Progenitor cell of endocrine pancreas (in vitro differentiated cells): ENCODE data around the gene GJB1. TPM values are rescaled to one million over a fixed set of nuclear protein-coding genes. Genes with fewer than 3 reads are reported as not detected.

Source experiments
- DNase-seq: peaks from one replicate; pipeline ENCODE4 v3.0.0; 2021; ENCODE audit warnings: low spot score; ENCODE audit not compliant: unreplicated experiment
- H3K27ac Mint-ChIP-seq: 2 replicates; pipeline ENCODE4 v1.8.0; 2021; ENCODE audit warnings: mild to moderate bottlenecking, moderate library complexity, mixed read lengths
- H3K27me3 Mint-ChIP-seq: 2 replicates; pipeline ENCODE4 v1.8.0; 2021; ENCODE audit warnings: mixed read lengths
- H3K36me3 Mint-ChIP-seq: 2 replicates; pipeline ENCODE4 v1.8.0; 2022; ENCODE audit warnings: mixed read lengths; ENCODE audit not compliant: insufficient read depth
- H3K4me1 Mint-ChIP-seq: 2 replicates; pipeline ENCODE4 v1.8.0; 2021; ENCODE audit warnings: low read depth, mixed read lengths
- H3K4me3 Mint-ChIP-seq: 2 replicates; pipeline ENCODE4 v1.8.0; 2021; ENCODE audit warnings: low read depth, mild to moderate bottlenecking, moderate library complexity, mixed read lengths
- H3K9me3 Mint-ChIP-seq: 2 replicates; pipeline ENCODE4 v1.8.0; 2021; ENCODE audit warnings: low read depth, mixed read lengths
- CTCF ChIP-seq: fragments of 200-600 bp; sonication (generic); IDR thresholded peaks from one replicate; pipeline ENCODE4 v1.5.0; 2021; ENCODE audit warnings: antibody characterized with exemption, mild to moderate bottlenecking; ENCODE audit not compliant: unreplicated experiment
- long read RNA-seq: library from polyadenylated mRNA; unstranded; transcript quantifications from one replicate; pipeline ENCODE4 v2.0.0, GENCODE V29; 2020
- total RNA-seq: library from RNA; stranded (reverse); gene quantifications from 2 replicates; pipeline ENCODE4 v1.2.1, GENCODE V29; 2021

The GJB1 gene
- total RNA-seq, result 22.2 and 23.6 TPM in 2 replicates
- long read RNA-seq, transcript GJB1-207 (2 exons, 1,603 nt), result major isoform, 13 of 17 reads
- long read RNA-seq, partial matches to known transcripts, result 0 of 17 reads
- long read RNA-seq, other reads (novel, unspliced or antisense), result 3 of 17 reads

GRCh38 chrX:71222929-71223328 lies at the start of gene GJB1:
Gene GJB1 (plus strand): TSS chrX:71223224. CDS start chrX:71223708, 484 bp downstream.
- H3K4me1 Mint-ChIP-seq, result peaks cover 15% of the 10 kb centered on the region
- no peak within 1 kb of the TSS for H3K27ac Mint-ChIP-seq
- H3K9me3 Mint-ChIP-seq, result peaks cover 5% of the 10 kb centered on the region
- TF ChIP-seq CTCF, result no peak
- H3K27me3 Mint-ChIP-seq, result no peaks in the 10 kb centered on the region
- peaks cover 4% of the 10 kb centered on the region for H3K36me3 Mint-ChIP-seq
- no peak within 1 kb of the TSS for H3K4me3 Mint-ChIP-seq
- DNase-seq, result no peak

- no peak for DNase-seq
- Mint-ChIP-seq H3K9me3 (peaks cover 19% of the 10 kb centered on the region), H3K27me3 (no peaks in the 10 kb centered on the region), H3K4me3 (no peak overlapping the region), H3K4me1 (peaks cover 6% of the 10 kb centered on the region), H3K27ac (no peak overlapping the region), H3K36me3 (peaks cover 5% of the 10 kb centered on the region)
- no peak for TF ChIP-seq CTCF
These were observed 49.6 kb upstream of the GJB1 start for GRCh38 chrX:71173440-71173839.

- Mint-ChIP-seq H3K27me3 (no peaks in the 10 kb centered on the region), H3K36me3 (peaks cover 4% of the 10 kb centered on the region), H3K27ac (no peak overlapping the region), H3K4me1 (peaks cover 6% of the 10 kb centered on the region), H3K4me3 (no peak overlapping the region), H3K9me3 (peaks cover 18% of the 10 kb centered on the region)
- no peak for TF ChIP-seq CTCF
- DNase-seq, result no peak
These were observed 48.2 kb upstream of the GJB1 start for GRCh38 chrX:71174795-71175194.

- no peak for TF ChIP-seq CTCF
- H3K36me3 Mint-ChIP-seq, result peaks cover 2% of the 10 kb centered on the region
- H3K4me3 Mint-ChIP-seq, result no peak overlapping the region
- H3K9me3 Mint-ChIP-seq, result peaks cover 16% of the 10 kb centered on the region
- H3K27me3 Mint-ChIP-seq, result no peaks in the 10 kb centered on the region
- no peak for DNase-seq
- H3K27ac Mint-ChIP-seq, result no peak overlapping the region
- peaks cover 8% of the 10 kb centered on the region for H3K4me1 Mint-ChIP-seq
These were observed 47.5 kb upstream of the GJB1 start for GRCh38 chrX:71175531-71175930.

- DNase-seq, result no peak
- no peak for TF ChIP-seq CTCF
- Mint-ChIP-seq H3K27ac (no peak overlapping the region), H3K4me3 (no peak overlapping the region), H3K4me1 (peaks cover 9% of the 10 kb centered on the region), H3K9me3 (peaks cover 13% of the 10 kb centered on the region), H3K27me3 (no peaks in the 10 kb centered on the region), H3K36me3 (peaks cover 2% of the 10 kb centered on the region)
These were observed 45.7 kb upstream of the GJB1 start for GRCh38 chrX:71177327-71177726.
